Omental fat pad (tissue), 4 donors: ENCODE results near the gene PDE8A. TPM values are rescaled to one million over a fixed set of nuclear protein-coding genes. Genes with fewer than 3 reads are reported as not detected.

ENCODE experiments used
- ATAC-seq: fragments of 150-250 bp; one replicate; pipeline ENCODE4 v1.9.1; 2016; ENCODE audit warnings: mild to moderate bottlenecking, moderate library complexity; ENCODE audit not compliant: low FRiP score
- DNase-seq: peaks from one replicate; pipeline ENCODE4 v3.0.0-alpha.2; 2019; ENCODE audit warnings: low spot score
- CTCF ChIP-seq, 3 donors: fragments of 450-650 bp; IDR thresholded peaks; one replicate each; pipeline ENCODE4 v1.5.1; 2016 to 2017; ENCODE audit warnings: antibody characterized with exemption in 3 of 3, mild to moderate bottlenecking in 3 of 3, moderate library complexity in 2 of 3
- total RNA-seq, 4 donors: library from RNA; depleted of rRNA; stranded (reverse); fragments of >200 nt; gene quantifications; one replicate each; pipeline ENCODE4 v1.1.0, GENCODE V29; 2016

The PDE8A gene
- total RNA-seq, 4 donors from 2014 or later = 61.0 to 86.5 (median 79.0) TPM

- no peak for TF ChIP-seq CTCF (IDR thresholded peaks at IDR 0.05)
- ATAC-seq (no peak), DNase-seq (no peak)
Observed at GRCh38 chr15:85137489-85138168, 156.0 kb downstream of the PDE8A start.

- DNase-seq = no peak
- no peak for ATAC-seq
- no peak for TF ChIP-seq CTCF (IDR thresholded peaks at IDR 0.05)
Observed at GRCh38 chr15:85139391-85139790, 157.7 kb downstream of the PDE8A start.

GRCh38 chr15:85141726-85142125 lies 160.1 kb downstream of the PDE8A start:
- no peak for ATAC-seq
- TF ChIP-seq CTCF (IDR thresholded peaks at IDR 0.05) = no peak
- no peak for DNase-seq

GRCh38 chr15:85142312-85142711 lies 160.7 kb downstream of the PDE8A start:
- no peak for TF ChIP-seq CTCF (IDR thresholded peaks at IDR 0.05)
- DNase-seq (no peak), ATAC-seq (no peak)

- ATAC-seq = no peak
- TF ChIP-seq CTCF (IDR thresholded peaks at IDR 0.05) = no peak
- no peak for DNase-seq
Observed at GRCh38 chr15:85149465-85150129, 167.9 kb downstream of the PDE8A start.

- TF ChIP-seq CTCF (IDR thresholded peaks at IDR 0.05) = no peak
- ATAC-seq (no peak), DNase-seq (no peak)
Observed at GRCh38 chr15:85150130-85150480, 168.4 kb downstream of the PDE8A start.

GRCh38 chr15:85151145-85151544 lies 169.5 kb downstream of the PDE8A start:
- DNase-seq = no peak
- ATAC-seq = no peak
- TF ChIP-seq CTCF (IDR thresholded peaks at IDR 0.05) = no peak
